ENCODE results near the gene PPDPF.

The PPDPF gene

GRCh38 chr20:63522091-63522868, 1.7 kb downstream of the PPDPF start:
- no peak for DNase-seq (ENCODE audit: low read depth)

- no peak for DNase-seq (ENCODE audit: low read depth)
Measured at GRCh38 chr20:63522981-63523611, 2.5 kb downstream of the PPDPF start.

DNA sequence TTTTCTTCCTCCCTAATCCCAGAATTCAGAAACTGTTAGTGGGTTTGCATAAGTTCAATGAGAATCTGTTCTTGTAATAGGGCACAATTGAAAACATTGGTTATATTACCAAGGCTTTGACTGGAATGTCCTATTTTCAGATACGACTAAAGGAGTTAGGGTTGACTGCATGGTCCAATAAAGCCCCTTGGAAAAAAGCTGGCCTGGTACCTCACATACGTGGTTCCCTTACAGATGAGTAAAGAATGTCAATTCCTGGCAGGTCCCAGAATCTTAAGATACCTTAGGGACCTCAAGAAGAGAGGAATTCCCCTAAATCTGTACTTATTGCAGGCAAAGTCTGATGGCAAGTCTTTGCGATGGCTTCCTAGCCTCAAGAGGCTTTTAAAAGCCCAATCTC, 4.6 kb downstream of the PPDPF start:
- DNase-seq (ENCODE audit: low read depth): no peak

DNA sequence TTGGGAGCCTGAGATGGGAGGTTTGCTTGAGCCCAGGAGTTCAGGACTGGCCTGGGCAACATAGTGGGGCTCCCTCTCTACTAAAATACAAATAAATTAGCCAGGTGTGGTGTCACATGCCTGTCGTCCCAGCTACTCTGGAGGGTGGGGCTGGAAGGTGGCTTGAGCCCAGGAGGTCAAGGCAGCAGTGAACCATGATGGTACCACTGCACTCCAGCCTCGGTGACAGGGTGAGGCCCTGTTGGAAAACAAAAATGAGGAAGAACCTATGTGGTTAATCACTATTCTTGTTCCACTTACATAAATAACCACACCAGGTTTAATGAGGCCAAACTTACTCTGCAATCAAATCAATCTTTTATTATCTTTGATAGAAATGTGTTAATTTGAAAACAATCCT, 5.4 kb downstream of the PPDPF start:
- DNase-seq (ENCODE audit: low read depth): no peak

GRCh38 chr20:63527184-63527583, 6.6 kb downstream of the PPDPF start:
- DNase-seq (ENCODE audit: low read depth): no peak

DNA sequence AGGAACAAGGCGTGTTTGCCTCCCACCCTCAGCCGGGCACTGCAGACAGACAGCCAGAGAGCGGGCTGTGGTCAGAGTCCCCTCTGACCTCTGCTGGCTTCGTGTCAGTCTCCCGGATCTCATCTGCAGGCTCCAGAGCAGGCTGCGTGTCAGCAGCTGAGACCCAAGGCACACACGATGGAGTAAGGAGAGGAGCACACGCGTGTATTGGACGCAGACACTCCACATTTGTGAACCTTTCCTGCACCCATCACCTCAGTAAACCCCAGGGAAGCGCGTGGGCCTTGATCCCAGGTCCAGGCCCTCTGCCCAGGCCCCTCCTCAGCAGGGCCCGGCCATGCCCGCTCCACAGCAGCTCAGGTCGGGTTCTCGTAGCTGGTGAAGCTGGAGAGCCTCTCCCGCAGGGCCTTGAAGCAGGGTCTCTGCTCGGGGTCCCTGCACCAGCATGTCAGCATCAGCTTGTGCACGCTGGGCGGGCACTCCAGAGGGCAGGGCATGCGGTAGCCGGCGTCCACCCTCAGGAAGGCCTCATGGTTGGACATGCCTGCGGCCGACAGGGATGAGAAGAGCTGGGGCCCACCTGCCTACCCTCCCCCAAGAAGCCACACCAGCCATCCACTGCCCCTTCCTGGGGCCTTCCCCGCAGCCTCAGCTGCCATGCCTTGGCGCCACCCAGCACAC, 8.8 kb downstream of the PPDPF start:
- DNase-seq (ENCODE audit: low read depth): no peak

- DNase-seq (ENCODE audit: low read depth): no peak
Measured at GRCh38 chr20:63529861-63530787, 9.6 kb downstream of the PPDPF start.

DNA sequence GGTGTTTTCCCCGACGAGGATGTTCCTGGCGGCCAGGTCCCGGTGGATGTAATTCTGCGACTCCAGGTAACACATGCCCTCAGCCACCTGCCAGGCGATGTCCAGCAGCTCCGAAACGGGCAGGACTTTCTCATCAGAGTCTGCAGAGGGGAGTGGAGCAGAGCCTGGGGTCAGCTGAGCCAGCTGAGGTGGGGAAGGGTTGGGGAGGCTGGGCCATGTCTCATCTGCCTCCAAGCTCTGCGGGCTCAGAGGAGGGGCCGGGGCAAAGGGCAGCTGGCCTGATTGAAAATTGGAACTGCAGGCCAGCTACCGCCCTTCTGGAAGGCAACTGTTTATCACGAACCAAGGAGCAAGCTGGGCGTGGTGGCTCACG, 10.2 kb downstream of the PPDPF start:
- no peak for DNase-seq (ENCODE audit: low read depth)

DNA sequence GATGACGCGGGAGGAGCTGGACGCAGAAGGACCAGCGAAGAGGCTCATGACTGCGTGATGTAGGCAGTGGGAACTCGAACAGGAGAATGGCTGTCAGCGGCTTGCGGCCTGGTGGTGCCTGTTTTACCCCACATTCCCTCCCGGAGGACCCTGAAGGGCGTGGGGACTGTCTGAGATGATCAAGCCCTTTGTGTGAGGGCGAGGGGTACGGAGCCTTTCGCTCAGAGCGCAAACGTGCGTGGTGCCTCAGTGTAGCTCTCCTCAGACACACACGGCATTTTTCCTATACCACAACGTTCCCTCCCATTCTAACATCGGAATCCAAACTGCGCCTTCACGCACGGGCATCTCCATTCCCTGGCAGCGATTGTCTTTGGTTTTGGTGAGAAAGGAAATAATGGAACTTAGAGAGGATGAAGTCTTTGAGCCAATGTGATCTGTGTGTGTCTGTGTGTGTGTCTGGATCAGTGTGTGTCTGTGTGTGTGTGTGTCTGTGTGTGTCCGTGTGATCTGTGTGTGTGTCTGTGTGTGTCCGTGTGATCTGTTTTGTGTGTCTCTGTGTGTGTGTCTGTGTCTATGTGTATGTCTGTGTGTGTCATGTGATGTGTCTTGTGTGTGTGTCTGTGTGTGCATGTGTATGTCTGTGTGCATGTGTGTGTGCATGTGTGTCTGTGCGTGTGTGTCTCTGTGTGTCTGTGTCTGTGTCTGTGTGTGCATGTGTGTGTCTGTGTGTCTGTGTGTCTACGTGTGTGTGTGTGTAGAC, 11.3 kb downstream of the PPDPF start:
- no peak for DNase-seq (ENCODE audit: low read depth)

- no peak for DNase-seq (ENCODE audit: low read depth)
Measured at GRCh38 chr20:63532449-63532971, 11.9 kb downstream of the PPDPF start.

- no peak for DNase-seq (ENCODE audit: low read depth)
Measured at GRCh38 chr20:63533388-63533787, 12.8 kb downstream of the PPDPF start.

DNA sequence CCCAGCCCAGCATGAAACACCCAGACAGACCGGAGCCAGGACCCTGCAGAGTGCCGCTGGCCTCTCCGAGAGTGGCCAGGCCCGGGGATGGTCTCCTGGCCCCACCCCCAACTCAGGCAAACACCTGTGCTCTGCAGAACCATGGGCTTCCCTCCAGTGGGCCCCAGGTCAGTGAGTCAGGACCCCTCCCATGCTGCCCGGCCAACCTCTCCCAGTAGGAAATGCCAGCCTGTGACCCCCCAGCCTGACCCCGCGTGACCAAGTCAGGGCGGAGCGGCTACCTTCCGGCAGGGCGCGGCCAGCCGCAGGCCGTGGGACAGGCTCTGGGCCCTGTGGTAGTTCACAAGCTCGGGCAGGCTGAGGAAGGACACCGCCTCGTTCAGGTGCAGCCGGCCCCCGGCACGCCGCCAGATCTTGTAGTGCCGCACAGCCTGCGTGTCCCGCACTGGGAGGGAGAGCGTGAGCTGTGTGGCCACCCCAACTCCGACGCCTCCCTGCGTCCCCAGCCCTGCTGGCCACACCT, 13.4 kb downstream of the PPDPF start:
- DNase-seq (ENCODE audit: low read depth): no peak

DNA sequence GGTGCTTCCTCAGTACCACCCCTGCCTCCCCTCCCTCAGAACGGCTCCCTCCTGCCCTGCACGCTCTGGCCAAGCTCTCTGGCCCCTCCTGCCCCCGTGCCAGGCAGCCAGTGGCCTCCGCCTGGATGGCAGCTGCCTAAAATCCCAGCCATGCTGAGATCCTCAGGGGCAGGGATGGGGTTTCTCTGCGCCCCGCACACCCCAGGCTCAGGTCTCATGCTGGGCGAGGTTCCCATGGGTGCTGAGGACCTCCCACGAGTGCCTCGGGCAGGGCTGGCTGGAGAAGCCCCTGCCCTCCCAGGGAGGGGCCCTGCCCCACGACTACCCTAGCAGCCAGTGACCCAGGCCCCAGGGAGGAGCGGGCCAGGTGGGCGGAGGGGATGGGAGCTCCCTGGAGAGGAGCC, 13.9 kb downstream of the PPDPF start:
- no peak for DNase-seq (ENCODE audit: low read depth)

GRCh38 chr20:63534831-63535651, 14.5 kb downstream of the PPDPF start:
- DNase-seq (ENCODE audit: low read depth): no peak

- no peak for DNase-seq (ENCODE audit: low read depth)
Measured at GRCh38 chr20:63536241-63536977, 15.8 kb downstream of the PPDPF start.

DNA sequence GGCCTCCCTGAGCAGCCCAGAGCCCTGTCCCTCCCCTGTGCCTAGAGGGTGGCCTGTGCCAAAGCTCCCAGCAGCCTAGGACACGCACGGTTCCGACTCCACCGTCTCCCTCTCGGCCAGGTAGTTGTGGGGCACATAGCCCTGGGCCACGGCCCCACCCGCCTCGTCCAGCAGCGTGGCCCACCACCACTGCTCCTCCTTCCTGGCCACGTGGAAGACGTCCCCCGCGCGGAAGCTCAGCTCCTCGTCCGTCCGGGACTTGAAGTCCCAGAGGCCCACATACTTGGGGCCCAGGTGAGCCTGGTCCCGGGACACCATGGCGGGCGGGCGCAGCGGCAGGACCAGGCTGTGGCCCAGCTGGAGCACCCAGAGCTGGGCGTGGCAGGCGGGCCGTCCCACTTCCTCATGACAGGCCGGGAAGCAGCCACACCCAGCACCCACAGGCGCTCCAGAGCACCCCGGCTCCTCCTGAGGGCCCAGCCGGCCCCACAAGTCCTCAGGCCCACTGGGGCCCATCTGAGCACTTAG, 16.5 kb downstream of the PPDPF start, which contains the start of gene PTK6:
PTK6 (minus strand) TSS at position 380 of the 528 bp plus-strand sequence; CDS start at position 318, 62 bp downstream.
- no peak for DNase-seq (ENCODE audit: low read depth)

GRCh38 chr20:63537525-63538203, 17.1 kb downstream of the PPDPF start:
- DNase-seq (ENCODE audit: low read depth): peak; percentile 82
